GM19099 (cell line): ENCODE data around the gene SPATA2L.
A peak's percentile ranks its signal among the peaks of the same experiment; 100 is the strongest.

Source experiments
- POLR2A ChIP-seq: IDR thresholded peaks from 3 replicates; pipeline ENCODE4 v1.6.1; 2011; ENCODE audit warnings: low read depth; ENCODE audit not compliant: insufficient read length; ENCODE audit errors: extremely low read depth

SPATA2L gene

GRCh38 chr16:89701425-89702406 is at the start of gene SPATA2L:
SPATA2L (minus strand) TSS chr16:89701705; CDS start chr16:89701232, 473 bp downstream.
- peak; percentile 56 for TF ChIP-seq POLR2A

DNA sequence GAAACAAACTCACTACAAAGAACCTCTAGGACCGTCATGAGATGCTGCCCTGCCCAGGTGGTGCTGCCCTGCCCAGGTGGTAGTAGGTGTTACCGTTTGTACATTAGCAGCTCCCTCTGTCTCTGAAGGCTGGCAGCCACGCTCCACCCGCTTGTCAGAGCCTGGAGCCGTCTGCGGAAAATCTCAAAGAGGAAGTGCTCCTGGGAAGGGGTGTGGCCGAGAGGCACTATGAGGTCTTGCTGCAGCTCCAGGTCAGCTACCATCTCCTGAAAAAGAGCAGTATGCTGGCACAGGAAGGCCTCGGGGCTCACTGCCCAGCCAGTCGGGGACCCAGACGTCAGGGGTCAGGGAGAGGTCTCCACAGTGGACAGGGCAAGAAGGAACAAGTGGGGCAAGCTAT is 48.1 kb upstream of the SPATA2L start:
- no peak for TF ChIP-seq POLR2A

DNA sequence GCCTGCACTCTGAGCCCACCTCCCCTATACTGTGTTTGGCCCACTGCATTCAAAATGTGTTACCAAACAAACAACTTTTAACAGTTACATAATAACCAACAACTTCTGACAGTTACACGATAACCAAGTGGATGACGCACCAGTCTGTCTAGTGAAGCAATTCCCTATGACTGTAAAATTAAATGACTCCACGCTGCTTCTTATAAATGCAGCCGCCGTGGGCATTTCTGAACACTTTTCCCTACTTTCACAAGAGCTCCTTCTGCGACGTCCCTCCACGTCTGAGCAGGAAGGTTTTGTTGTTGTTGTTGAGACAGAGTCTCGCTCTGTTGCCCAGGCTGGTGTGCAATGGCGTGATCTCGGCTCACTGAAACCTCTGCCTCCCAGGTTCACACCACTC is 47.4 kb upstream of the SPATA2L start:
- no peak for TF ChIP-seq POLR2A

DNA sequence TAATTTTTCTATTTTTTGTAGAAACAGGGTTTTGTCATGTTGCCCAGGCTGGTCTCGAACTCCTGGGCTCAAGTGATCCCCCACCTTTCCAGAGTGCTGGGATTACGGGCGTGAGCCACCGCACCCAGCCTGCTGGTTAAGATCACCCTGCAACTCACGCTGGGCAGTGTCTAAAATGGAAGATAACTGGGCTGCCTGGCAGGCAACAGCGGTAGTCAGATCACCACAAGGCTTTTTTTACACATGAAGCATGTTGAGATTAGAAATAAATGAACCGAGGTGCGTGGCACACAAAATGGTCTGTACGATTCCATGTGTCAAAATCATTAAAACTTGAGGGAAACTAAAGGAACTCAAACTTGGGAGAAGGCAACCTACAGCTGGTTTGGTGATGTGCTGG is 46.6 kb upstream of the SPATA2L start:
- TF ChIP-seq POLR2A = no peak

- TF ChIP-seq POLR2A = no peak
These were observed 44.5 kb upstream of the SPATA2L start for GRCh38 chr16:89746043-89746442.

- TF ChIP-seq POLR2A = no peak
These were observed 43.3 kb upstream of the SPATA2L start for GRCh38 chr16:89744813-89745212.

GRCh38 chr16:89742948-89743347 is 41.4 kb upstream of the SPATA2L start:
- TF ChIP-seq POLR2A = peak; percentile 12

- TF ChIP-seq POLR2A = no peak
These were observed 40.0 kb upstream of the SPATA2L start for GRCh38 chr16:89741342-89742014.

DNA sequence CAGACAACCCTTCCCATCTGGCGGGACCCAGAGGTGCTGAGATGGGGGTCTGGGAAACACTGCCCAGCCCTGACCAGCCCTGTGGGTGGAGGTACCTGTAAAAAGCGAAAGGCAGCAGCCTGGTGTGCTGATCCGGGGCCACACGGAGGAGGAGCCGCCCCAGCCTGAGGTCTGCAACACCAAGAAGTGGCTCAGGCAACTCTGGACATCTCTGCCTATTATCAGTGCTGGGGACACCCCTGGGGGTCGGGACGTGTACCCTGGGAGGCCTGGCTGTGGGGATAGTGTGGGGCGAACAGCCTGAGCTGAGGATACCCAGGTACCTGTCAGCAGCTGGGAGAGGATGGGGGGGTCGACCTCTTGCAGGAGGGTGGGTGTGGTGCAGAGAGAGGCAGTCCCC is 37.9 kb upstream of the SPATA2L start:
- no peak for TF ChIP-seq POLR2A

GRCh38 chr16:89738538-89739317 is 37.2 kb upstream of the SPATA2L start:
- TF ChIP-seq POLR2A = no peak

DNA sequence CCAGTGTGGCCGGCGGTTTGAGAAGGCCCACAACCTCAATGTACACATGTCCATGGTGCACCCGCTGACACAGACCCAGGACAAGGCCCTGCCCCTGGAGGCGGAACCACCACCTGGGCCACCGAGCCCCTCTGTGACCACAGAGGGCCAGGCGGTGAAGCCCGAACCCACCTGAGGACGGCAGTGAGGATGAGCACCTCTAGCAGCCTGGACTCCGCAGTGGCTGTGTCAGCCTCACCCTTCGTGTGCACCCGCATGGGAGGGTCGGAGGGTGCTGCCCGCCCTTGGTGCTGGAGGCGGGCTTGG is 36.5 kb upstream of the SPATA2L start:
- TF ChIP-seq POLR2A = no peak

DNA sequence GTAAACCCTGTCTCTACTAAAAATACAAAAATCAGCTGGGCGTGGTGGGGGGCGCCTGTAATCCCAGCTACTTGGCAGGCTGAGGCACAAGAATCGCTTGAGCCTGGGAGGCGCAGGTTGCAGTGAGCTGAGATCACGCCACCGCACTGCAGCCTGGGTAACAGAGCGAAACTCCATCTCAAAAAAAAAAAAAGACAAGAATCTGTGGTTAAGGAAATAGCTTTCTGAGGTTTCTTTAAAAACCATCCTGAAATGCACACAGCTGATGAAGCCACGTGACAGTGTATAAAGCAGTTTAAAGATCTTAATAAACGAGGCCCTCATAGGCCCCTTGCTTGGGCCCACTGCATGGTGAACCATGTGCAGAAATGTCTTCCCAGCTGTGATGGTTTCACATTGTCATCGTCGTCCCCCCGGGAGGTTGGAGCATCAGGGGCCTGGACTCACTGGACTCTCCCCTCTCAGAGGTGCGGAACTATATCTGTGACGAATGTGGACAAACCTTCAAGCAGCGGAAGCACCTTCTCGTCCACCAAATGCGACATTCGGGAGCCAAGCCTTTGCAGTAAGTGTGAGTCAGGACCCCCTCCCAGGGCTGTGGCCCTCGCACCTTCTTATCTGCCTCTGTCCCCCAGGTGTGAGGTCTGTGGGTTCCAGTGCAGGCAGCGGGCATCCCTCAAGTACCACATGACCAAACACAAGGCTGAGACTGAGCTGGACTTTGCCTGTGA is 36.0 kb upstream of the SPATA2L start:
- no peak for TF ChIP-seq POLR2A

- no peak for TF ChIP-seq POLR2A
These were observed 35.0 kb upstream of the SPATA2L start for GRCh38 chr16:89736554-89736953.

- no peak for TF ChIP-seq POLR2A
These were observed 32.3 kb upstream of the SPATA2L start for GRCh38 chr16:89733792-89734191.

DNA sequence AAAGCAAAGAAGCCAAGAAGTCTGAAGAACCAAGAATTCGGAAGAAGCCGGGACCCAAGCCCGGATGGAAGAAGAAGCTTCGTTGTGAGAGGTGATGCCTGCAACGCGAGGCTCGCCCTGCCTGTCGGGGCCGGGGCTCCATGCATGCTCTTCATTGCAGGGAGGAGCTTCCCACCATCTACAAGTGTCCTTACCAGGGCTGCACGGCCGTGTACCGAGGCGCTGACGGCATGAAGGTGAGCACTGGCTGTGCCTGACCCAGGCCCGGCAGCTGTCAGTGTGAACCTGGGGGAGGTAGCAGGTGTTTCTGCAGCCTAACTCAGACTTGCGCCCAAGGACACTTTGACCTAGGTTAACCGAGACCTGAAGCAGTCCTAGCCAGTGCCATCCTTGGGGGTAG is 31.8 kb upstream of the SPATA2L start:
- TF ChIP-seq POLR2A = no peak
